ENCODE results near the gene ORMDL3.

ORMDL3 gene, protein sequence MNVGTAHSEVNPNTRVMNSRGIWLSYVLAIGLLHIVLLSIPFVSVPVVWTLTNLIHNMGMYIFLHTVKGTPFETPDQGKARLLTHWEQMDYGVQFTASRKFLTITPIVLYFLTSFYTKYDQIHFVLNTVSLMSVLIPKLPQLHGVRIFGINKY
- long read RNA-seq, donor 1, transcript ORMDL3-201 (4 exons, 2,111 nt): major isoform, 24 of 32 reads
- long read RNA-seq, donor 1, transcript ORMDL3-204 (4 exons, 2,106 nt): minor isoform, 8 of 32 reads
- long read RNA-seq, donor 1, partial matches to known transcripts: 0 of 32 reads
- long read RNA-seq, donor 1, other reads (novel, unspliced or antisense): 0 of 32 reads
- long read RNA-seq, donor 2, transcript ORMDL3-204 (4 exons, 2,106 nt): minor isoform, 7 of 20 reads
- long read RNA-seq, donor 2, transcript ORMDL3-201 (4 exons, 2,111 nt): major isoform, 13 of 20 reads
- long read RNA-seq, donor 2, partial matches to known transcripts: 0 of 20 reads
- long read RNA-seq, donor 2, other reads (novel, unspliced or antisense): 0 of 20 reads
- long read RNA-seq, donor 3, transcript ORMDL3-204 (4 exons, 2,106 nt): minor isoform, 7 of 16 reads
- long read RNA-seq, donor 3, transcript ORMDL3-201 (4 exons, 2,111 nt): major isoform, 9 of 16 reads
- long read RNA-seq, donor 3, partial matches to known transcripts: 0 of 16 reads
- long read RNA-seq, donor 3, other reads (novel, unspliced or antisense): 0 of 16 reads
- long read RNA-seq, donor 4, transcript ORMDL3-201 (4 exons, 2,111 nt): major isoform, 12 of 13 reads
- long read RNA-seq, donor 4, partial matches to known transcripts: 0 of 13 reads
- long read RNA-seq, donor 4, other reads (novel, unspliced or antisense): 0 of 13 reads
- long read RNA-seq, donor 5, transcript ORMDL3-201 (4 exons, 2,111 nt): major isoform, 20 of 25 reads
- long read RNA-seq, donor 5, transcript ORMDL3-204 (4 exons, 2,106 nt): minor isoform, 5 of 25 reads
- long read RNA-seq, donor 5, partial matches to known transcripts: 0 of 25 reads
- long read RNA-seq, donor 5, other reads (novel, unspliced or antisense): 0 of 25 reads
- long read RNA-seq, donor 6, transcript ORMDL3-204 (4 exons, 2,106 nt): minor isoform, 12 of 31 reads
- long read RNA-seq, donor 6, transcript ORMDL3-201 (4 exons, 2,111 nt): major isoform, 19 of 31 reads
- long read RNA-seq, donor 6, partial matches to known transcripts: 0 of 31 reads
- long read RNA-seq, donor 6, other reads (novel, unspliced or antisense): 0 of 31 reads
- long read RNA-seq, donor 7: 0 reads
- long read RNA-seq, donor 8, transcript ORMDL3-201 (4 exons, 2,111 nt): major isoform, 17 of 22 reads
- long read RNA-seq, donor 8, transcript ORMDL3-204 (4 exons, 2,106 nt): minor isoform, 5 of 22 reads
- long read RNA-seq, donor 8, partial matches to known transcripts: 0 of 22 reads
- long read RNA-seq, donor 8, other reads (novel, unspliced or antisense): 0 of 22 reads

DNA sequence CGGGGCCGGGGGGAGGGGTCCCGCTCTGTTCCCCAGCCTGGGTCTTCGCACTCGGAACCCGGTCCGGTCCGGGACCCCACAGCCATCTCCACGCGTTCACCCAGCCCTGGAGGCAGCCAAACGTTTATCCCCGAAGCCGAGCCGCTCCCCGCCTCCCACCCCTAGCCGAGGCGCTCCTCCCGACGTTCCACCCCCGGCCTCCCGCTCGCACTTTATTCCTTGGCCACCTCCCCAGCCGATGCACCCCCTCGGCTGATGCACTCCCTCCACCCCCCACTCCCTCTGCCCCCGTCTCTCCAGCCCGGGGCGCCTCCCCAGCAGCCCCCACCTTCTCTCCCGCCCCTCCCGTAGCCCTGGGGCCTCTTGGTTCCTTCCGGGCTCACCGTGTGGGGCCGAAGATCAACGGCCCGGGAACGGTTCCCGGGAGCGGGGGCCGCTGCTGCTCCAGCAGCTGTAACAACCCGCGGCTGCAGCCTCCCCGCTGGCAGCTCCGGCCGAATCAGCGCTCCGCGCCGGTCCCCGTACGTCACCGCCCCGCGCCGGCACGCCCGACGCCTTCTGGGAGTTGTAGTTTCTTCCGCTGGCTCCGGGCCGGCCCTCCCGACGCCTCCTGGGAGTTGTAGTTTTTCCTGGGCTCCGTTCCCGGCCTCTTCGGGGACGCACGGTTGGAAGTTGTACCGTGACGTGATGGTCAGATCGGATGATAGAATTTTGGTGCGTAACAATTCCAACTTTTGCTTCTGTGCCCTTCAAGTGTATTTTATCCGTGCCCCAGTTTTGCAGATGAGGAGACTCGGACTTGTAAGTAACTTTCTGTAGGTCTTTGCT, at the start of gene ORMDL3, which contains the start of gene LRRC3C:
ORMDL3 (minus strand) TSS at position 501 of the 828 bp plus-strand sequence. CDS start 3,398 bp downstream, outside the sequence.
LRRC3C (plus strand) TSS at position 632 of the 828 bp plus-strand sequence. CDS start 13,792 bp downstream, outside the sequence.
- DNase-seq: peak; percentile 94

DNA sequence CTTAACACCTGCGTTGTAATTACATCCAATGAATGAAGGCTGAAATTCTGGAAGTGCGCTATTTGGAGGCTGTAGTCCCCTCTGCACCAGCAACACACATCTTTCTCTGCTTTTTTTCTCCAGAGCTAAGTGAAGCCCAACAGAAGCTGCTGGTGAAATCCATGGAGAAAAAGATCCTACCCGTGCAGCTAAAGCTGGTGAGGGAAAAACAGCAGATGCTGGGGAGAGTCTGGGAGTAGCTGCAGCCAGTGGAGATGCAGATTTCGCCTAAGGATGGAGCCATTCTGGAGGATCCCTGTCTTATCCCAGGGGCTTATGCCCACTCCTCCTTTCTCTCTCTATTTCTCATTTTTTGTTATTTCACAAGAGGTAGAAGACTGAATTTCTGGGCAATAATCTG, 48.4 kb upstream of the ORMDL3 start:
- DNase-seq: no peak

DNA sequence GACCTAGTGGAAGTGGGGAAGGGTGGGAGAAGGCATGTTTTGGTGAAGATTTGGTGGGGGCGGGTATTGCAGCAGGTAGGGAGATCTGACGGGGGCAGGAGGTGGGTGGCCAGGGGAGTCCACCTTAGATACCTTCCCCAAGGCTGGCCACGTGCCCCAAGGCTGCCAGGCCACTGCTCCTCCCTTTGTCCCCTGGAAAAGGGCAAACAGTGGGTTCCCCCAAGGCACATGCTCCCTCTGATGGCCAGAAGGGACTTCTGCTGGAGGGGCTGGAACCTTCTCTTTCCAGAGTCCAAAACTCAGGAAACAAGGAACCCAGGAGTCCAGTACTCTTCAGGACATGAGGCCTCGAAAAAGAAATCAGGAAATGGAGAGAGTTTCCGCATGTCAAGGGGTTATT, 47.0 kb upstream of the ORMDL3 start:
- DNase-seq: no peak

DNA sequence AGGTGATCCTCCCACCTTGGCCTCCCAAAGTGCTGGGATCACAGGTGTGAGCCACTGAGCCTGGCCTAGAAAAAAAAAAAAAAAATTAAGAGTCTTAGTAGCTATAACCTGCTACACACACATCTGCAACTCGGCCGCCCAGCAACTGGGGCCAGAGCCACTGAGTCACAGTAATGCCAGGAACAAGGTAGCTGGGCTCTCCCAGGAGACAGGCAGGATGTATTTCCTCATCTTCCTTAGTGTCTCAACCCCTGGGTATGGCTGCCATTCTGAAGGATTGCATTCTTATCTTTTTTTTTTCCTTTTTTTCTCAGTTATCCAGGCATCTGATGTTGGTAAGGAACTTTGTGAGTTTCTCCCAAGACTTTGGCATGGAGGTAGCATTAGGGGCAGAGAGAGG, 46.1 kb upstream of the ORMDL3 start:
- no peak for DNase-seq

DNA sequence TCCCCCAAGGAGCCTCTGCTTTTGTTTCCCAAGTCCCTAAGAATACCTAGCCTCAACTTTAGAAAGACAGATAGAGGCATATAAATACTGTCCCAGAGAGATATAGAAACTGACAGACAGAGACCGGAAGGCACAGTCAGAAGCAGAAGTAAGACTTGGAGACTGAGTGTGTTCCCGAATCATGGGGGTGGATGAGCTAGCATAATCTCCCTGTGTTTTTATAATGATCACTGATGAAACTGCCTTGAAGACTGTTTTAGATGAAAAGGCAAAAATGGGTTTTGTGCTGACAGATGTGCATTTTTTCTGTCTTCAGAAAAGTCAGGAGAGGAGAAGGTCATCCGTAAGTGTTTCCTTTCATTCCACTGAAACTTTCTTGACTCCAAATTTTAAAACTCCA, 44.9 kb upstream of the ORMDL3 start:
- DNase-seq: no peak

DNA sequence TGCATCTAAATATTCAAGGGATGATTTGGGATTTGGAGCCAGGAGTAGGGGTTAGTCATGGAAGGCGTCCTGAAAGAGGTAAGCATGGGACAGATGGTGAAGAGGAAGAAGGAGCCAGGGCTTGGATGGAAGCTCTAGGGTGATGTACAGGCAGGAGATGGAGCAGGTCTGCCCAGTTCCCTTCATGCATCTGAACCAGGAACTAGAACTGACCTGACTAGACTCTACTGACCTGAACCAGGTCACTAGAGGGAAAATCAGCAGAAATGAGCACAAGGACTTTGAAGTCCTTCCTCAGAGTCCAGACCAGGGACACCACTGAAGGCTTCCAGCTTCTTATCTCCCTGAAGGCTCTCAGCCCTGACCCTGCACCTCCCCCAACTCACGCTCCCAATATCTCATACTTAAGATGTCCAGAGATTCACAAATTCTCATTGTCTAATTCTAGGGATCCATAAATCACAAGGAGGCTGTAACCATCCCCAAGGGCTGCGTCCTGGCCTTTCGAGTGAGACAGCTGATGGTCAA, 43.7 kb upstream of the ORMDL3 start:
- DNase-seq: no peak

DNA sequence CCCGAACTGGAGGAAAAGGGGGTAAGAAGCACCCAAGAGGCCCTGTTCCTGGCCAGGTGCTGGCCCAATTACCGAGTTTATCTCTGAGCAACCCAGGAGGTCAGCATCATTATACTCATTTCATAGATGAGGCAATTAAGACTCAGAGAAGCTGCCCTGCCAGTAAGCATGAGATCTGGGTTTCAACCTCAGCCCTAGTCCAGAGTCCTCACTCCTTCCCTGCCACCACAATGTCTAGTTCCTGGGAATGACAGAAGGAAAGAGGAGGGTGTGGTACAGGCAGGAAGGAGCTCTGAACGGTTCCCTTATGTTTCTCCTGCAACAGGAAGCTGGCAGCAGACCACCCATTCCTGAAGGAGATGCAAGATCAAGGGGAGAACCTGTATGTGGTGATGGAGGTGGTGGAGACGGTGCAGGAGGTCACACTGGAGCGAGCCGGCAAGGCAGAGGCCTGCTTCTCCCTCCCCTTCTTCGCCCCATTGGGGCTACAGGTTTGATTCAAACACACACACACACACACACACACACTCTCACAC, 42.8 kb upstream of the ORMDL3 start:
- no peak for DNase-seq

DNA sequence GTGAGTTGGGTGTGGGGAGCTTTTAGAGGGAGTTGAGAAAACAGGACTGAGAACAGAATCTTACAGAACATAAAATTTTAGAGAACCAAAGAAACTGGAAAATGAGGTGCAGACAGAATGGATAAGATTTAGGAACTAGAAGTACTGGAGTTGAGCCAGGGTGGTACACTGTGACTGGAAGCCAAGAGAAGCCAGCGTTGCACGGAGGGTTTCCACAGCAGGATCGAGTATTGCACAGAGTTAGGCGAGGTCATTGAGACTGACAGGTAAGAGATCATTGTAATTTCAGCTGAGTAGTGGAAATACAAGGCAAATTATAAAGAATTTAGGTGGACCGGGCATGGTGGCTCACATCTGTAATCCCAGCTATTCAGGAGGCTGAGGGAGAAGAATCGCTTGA, 42.0 kb upstream of the ORMDL3 start:
- no peak for DNase-seq

DNA sequence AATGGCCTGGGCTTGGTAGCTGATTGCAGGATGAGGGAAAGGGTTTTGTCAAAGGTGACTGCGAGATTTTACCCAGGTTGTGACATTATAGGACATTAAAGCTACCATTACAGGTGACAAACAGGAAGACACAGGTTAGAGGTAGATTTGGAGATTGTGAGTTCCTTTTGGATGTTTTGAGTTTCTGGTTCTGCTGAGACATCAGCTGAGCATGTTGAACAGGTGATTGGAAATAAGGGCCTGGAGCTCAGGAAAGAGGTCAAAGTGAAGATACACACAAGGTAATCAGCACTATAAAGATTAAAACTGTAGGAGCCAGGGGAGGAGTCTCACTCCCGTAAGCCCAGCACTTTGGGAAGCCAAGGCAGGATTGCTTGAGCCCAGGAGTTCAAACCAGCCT, 41.4 kb upstream of the ORMDL3 start:
- DNase-seq: no peak

DNA sequence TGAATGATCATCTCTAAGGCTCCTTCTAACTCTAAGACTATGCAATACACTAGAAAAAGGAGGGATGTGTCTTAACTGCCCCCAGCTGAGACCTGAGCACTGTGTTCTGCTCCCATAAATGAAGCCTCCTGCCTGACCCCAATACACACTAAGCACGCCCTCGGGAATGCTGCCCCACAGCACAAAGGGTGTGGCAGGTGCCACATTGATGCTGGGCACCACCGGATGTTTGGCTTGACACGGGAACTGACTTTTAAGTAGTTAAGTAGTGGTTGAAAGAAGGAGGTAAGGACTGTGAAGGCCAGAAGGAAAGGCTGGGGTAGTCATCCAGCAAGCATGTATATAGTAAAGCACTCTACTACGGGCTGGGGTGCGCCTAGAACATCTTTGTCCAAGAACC, 39.4 kb upstream of the ORMDL3 start:
- DNase-seq: no peak

DNA sequence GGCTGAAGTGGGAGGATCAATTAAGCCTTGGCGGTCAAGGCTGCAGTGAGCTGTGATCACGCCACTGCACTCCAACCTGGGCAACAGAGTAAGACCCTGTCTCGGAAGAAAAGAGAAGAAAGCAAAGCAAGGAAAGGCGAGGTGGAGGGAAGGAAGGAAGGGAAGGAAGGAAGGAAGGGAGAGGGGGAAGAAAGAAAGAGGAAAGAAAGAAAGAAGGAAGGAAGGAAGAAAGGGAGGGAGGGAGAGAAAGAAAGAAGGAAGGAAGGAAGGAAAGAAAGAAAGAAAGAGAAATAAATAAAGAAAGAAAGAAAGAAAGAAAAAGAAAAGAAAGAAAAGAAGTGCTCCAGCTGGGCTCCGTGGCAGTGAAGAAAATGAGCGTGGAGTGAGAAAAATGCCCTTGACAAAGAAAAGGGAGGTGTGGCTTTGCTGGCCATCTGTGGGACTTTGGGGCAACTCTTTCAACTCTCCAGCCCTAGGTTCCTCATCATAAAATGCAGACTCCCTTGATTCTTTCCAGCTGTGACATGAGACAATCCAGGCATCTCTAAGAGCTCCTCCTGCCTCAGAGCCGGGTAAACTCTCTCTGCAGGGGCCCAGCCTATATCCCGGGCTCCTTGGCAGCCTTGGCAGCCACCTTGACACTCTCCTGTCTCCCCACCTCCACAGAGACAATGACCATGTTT, 37.8 kb upstream of the ORMDL3 start:
- DNase-seq: no peak

DNA sequence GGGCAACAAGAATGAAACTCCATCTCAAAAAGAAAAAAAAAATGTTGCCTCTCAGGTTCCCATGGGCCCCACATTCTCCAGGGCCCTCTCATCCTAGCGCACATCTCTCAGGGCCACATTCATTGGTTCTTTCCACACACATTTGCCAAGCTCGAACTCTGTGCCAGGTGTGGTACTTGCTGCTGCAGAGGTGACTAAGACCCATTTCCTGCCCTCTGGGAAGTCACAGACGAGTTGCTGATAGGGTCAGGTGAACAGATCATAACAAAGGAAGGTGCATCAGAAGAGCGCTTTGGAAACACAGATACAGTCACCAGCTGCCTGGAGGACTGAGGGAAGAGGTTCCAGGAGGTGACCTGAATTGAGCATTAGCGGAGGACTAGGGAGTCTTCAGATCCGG, 36.4 kb upstream of the ORMDL3 start:
- DNase-seq: no peak

DNA sequence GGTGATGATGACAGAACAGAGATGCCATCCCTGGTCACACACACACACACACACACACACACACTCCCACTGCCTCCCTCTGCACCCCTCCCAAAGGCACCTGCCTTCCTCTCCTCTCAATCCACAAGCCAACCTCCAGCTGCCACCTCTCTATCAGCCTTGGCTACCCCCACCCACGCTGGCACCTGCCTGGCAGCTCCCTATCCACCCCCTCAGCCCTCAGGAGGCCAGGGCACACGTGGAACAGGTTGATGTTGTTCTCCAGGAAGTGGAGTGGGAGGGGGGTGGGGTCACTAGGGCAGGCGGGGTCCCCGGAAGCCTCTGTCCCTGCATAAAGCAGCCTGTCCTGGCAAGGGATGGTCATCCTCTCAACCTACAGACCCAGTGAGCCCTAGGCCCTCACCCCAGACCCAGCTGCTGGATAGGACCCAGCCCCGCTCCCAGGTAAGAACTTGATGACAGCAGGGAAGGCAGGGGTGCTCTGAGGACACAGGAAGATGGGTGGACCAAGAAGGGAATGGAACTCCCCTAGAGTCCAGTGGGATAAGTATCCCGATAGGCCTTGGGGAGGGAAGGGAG, 35.3 kb upstream of the ORMDL3 start, which contains the start of gene GSDMA:
GSDMA (plus strand) TSS at position 363 of the 579 bp plus-strand sequence. CDS start 2,684 bp downstream, outside the sequence.
- DNase-seq: no peak

DNA sequence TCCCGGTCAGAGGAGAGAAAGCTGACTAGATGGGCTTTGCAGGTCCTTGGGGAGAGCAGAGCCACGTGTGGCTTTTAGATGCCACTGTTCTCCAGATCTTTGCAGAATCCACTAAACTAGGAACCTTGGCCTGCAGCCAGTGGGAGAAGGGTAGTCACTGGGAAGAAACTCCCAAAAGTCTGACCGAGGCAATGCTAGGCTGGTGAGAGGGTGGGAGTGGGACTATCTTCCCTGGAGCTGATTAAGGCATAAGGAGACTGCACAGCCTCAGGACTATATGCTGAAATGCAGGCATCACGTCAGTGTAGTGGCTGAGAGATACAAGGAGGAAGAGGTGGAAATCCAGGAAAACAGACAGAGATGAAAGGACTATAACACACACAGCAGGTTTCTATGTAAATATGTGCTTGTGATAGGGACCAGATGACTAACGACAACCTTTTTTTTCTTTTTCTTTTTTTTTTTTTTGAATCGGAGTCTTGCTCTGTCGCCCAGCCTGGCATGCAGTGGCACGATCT, 33.2 kb upstream of the ORMDL3 start:
- DNase-seq: no peak

DNA sequence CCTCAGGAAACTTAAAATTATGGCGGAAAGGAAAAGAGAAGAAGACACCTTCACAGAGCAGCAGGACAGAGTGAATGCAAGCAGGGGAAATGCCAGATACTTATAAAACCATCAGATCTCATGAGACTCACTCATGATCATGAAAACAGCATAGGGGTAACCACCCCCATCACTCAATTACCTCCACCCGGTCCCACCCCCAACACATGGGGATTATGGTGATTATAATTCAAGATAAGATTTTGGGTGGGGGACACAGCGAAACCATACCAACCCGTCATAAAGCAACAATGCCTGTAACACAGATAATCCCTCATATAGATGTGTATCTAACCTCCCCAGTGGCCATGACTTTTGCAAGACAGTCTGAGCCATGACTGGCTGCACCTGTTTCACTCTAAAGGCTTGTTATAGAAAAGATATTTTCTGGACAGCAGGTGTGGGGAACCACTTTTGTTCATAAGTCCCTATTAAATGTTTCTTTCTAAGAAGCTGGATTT, 28.4 kb upstream of the ORMDL3 start:
- no peak for DNase-seq

DNA sequence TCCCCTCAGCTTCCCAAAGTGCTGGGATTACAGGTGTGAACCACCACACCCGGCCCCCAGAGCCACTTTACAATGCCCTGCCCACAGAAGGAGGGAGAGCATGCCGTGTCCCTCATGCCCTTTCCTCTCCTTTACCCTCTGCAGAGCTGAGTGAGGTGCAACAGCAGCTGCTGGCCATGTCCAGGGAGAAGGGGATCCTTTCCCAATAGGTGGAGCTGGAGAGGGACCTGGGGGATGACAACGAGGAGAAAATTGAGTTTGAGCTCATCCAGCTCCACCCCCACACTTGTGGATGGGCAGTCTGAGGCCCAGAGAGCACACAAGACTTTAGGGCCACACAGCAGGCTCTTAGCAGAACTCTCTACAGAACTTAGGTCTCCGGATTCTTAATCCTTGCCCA, 27.5 kb upstream of the ORMDL3 start:
- DNase-seq: no peak

DNA sequence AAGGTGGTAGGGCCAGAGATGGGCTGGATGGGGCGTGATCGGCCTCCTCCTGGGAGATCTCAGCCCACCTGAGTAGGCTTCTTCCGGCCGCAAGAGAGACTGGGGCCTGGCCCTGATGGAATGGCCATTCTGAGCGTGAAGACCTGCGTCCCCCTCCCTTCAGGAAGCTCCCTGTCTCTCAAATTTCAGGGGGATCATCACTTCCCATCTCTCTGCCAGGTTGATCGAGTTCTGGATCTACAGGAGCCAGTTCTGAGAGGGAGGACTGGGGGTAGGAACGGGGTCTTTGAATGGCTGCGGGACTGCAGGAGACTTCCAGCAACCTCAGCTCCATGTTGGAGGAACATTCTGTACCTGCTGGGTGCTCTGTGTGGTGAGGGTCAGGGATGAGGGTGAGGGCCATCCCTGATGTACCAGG, 26.1 kb upstream of the ORMDL3 start:
- no peak for DNase-seq

DNA sequence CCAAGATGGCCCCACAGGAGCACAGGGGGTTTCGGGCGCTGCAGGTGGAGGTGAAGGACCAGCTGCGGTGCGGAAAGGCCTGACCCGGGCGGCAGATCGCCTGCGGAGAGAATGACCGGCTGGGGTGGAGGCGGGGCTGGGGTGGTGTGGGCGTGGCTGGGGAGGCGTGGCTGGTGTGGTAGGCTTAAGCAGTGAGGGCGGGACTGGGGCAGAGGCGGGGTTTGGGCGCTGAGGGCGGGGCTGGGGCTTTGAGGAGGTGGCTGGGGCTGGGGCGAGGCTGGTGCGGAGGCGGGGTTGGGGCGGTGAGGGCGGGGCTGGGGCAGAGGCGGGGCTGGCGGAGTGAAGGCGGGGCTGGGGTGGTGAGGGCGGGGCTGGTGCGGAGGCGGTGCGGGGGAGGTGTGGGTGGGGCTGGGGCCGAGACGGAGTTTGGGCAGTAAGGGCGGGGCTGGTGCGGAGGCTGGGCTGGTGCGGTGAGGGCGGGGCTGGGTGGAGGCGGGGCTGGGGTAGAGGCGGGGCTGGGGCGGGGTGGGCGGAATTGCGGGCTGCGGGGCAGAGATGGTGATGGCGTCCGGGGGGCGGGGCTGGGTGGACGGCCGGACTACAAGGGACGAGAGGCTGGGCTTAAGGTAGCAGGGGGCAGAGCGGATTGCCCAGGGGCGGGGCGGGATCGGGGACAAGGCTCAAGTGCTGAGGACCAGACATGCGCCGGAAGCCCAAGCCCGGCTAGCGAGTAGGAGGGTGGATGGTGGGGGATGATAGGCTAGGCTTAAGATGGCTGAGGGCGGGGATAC, 25.5 kb upstream of the ORMDL3 start:
- peak; percentile 68 for DNase-seq
